GM21717 (cell line): Measurements from ENCODE around the gene ACSF2.
"Not testable (repeated sequence)": the region's sequence is repeated elsewhere in the genome, so short reads cannot be mapped to it uniquely, and the experiment has no call there.

Experiments used
- ATAC-seq: cut with Tn5 transposase; IDR thresholded peaks from one replicate; pipeline ENCODE4 v1.9.1; 2021; ENCODE audit warnings: mild to moderate bottlenecking, moderate library complexity; ENCODE audit not compliant: unreplicated experiment

The ACSF2 gene

GRCh38 chr17:50425682-50426471 lies at the start of gene ACSF2:
ACSF2 (plus strand) TSS chr17:50426218; CDS start chr17:50426262, 44 bp downstream.
- ATAC-seq = peak; percentile 61

GRCh38 chr17:50379351-50380132 lies 46.5 kb upstream of the ACSF2 start:
- ATAC-seq = no peak

- no peak for ATAC-seq
These were observed 45.4 kb upstream of the ACSF2 start for GRCh38 chr17:50380369-50381259.

GRCh38 chr17:50381260-50381815 lies 44.7 kb upstream of the ACSF2 start:
- no peak for ATAC-seq

- no peak for ATAC-seq
These were observed 44.1 kb upstream of the ACSF2 start for GRCh38 chr17:50381920-50382319.

- no peak for ATAC-seq
These were observed 43.1 kb upstream of the ACSF2 start for GRCh38 chr17:50382931-50383330.

- ATAC-seq = no peak
These were observed 39.5 kb upstream of the ACSF2 start for GRCh38 chr17:50386510-50386909.

- no peak for ATAC-seq
These were observed 37.3 kb upstream of the ACSF2 start for GRCh38 chr17:50388728-50389127.

GRCh38 chr17:50389534-50389933 lies 36.5 kb upstream of the ACSF2 start:
- no peak for ATAC-seq

GRCh38 chr17:50392621-50393020 lies 33.4 kb upstream of the ACSF2 start:
- ATAC-seq = no peak

GRCh38 chr17:50393700-50394099 lies 32.3 kb upstream of the ACSF2 start:
- no peak for ATAC-seq

- ATAC-seq = no peak
These were observed 31.3 kb upstream of the ACSF2 start for GRCh38 chr17:50394711-50395110.

GRCh38 chr17:50396261-50397110 lies 29.5 kb upstream of the ACSF2 start:
- peak; percentile 14 for ATAC-seq

- peak; percentile 93 for ATAC-seq
These were observed 28.7 kb upstream of the ACSF2 start, which contains the start of gene LRRC59 for GRCh38 chr17:50397111-50397918. LRRC59 (minus strand) TSS chr17:50397523; CDS start chr17:50397317, 206 bp downstream.

GRCh38 chr17:50397919-50398285 lies 28.1 kb upstream of the ACSF2 start:
- ATAC-seq = no peak

- not testable (repeated sequence) for ATAC-seq
These were observed 27.3 kb upstream of the ACSF2 start for GRCh38 chr17:50398672-50399071.

GRCh38 chr17:50399591-50399990 lies 26.4 kb upstream of the ACSF2 start:
- ATAC-seq = not testable (repeated sequence)

GRCh38 chr17:50405351-50405750 lies 20.7 kb upstream of the ACSF2 start:
- ATAC-seq = not testable (repeated sequence)

- no peak for ATAC-seq
These were observed 19.4 kb upstream of the ACSF2 start for GRCh38 chr17:50406578-50406977.
